H1 (cell line): ENCODE results near the gene KRTAP5-1. TPM values are rescaled to one million over a fixed set of nuclear protein-coding genes. Genes with fewer than 3 reads are reported as not detected.

Experiments
- CTCF ChIA-PET: fragments of 300-600 bp; sonication (Branson Sonifier 250); formaldehyde crosslinking; loops from one replicate; lab custom pipeline; 2021; ENCODE audit not compliant: partially characterized antibody; lab: Charles Lee
- POLR2A ChIA-PET: fragments of 300-600 bp; sonication (Branson Sonifier 250); formaldehyde crosslinking; loops from one replicate; lab custom pipeline; 2021; ENCODE audit warnings: inconsistent platforms; ENCODE audit not compliant: partially characterized antibody; lab: Charles Lee
- DNase-seq, 2 experiments: peaks; one replicate each; pipeline versions ENCODE4 v3.0.0 to v3.0.0-alpha.2; 2010 to 2022; ENCODE audit warnings: low spot score in 2 of 2, low read depth in 1 of 2, mixed read lengths in 1 of 2
- FAIRE-seq: peaks from 2 replicates; lab custom pipeline; 2011; peaks lifted over from hg19 to GRCh38; lab: Jason Lieb, UNC
- H2AFZ ChIP-seq: 2 replicates; pipeline ENCODE4 v1.8.1; 2012; ENCODE audit warnings: low read length, inconsistent platforms
- H2AK5ac ChIP-seq: 2 replicates; pipeline ENCODE4 v1.6.1; 2013; ENCODE audit warnings: low read depth, low read length
- H2BK120ac ChIP-seq: replicated peaks from 2 replicates; pipeline ENCODE3; 2013; ENCODE audit warnings: low read depth, low read length, inconsistent platforms
- H2BK12ac ChIP-seq: 2 replicates; pipeline ENCODE4 v1.6.1; 2013; ENCODE audit warnings: low read depth, low read length
- H2BK15ac ChIP-seq: 2 replicates; pipeline ENCODE4 v1.6.1; 2013; ENCODE audit warnings: low read length
- H2BK20ac ChIP-seq: 2 replicates; pipeline ENCODE4 v1.6.1; 2013; ENCODE audit warnings: low read length
- H2BK5ac ChIP-seq: 2 replicates; pipeline ENCODE4 v1.6.1; 2013; ENCODE audit warnings: low read depth, low read length
- H3K14ac ChIP-seq: 2 replicates; pipeline ENCODE4 v1.6.1; 2013; ENCODE audit warnings: inconsistent platforms; ENCODE audit not compliant: insufficient read length
- H3K18ac ChIP-seq: 2 replicates; pipeline ENCODE4 v1.6.1; 2013; ENCODE audit warnings: low read length; ENCODE audit errors: extremely low read depth
- H3K23ac ChIP-seq: 2 replicates; pipeline ENCODE4 v1.6.1; 2013; ENCODE audit warnings: inconsistent platforms; ENCODE audit not compliant: insufficient read length
- H3K23me2 ChIP-seq: 2 replicates; pipeline ENCODE4 v1.6.1; 2013; ENCODE audit warnings: low read depth, low read length
- H3K27ac ChIP-seq: 2 replicates; pipeline ENCODE4 v1.6.1; 2011; ENCODE audit warnings: low read depth, low read length, inconsistent platforms
- H3K27me3 ChIP-seq, 4 experiments: replicated peaks in 1 of 4; 1 replicate in 1 of 4; 2 replicates in 3 of 4; pipeline versions ENCODE4 v1.6.1 to v1.8.1; 2011 to 2013; ENCODE audit warnings: low read length in 3 of 4, mild to moderate bottlenecking in 3 of 4, inconsistent platforms in 2 of 4, mixed read lengths in 2 of 4, moderate library complexity in 1 of 4; ENCODE audit not compliant: control insufficient read depth in 3 of 4, insufficient read depth in 3 of 4; ENCODE audit errors: extremely low read depth in 1 of 4
- H3K36me3 ChIP-seq, 4 experiments: 2 replicates each; pipeline versions ENCODE4 v1.6.1 to v1.8.1; 2011 to 2013; ENCODE audit warnings: mild to moderate bottlenecking in 4 of 4, low read length in 3 of 4, moderate library complexity in 2 of 4, control low read depth in 1 of 4, inconsistent platforms in 1 of 4; ENCODE audit not compliant: insufficient read depth in 4 of 4, control insufficient read depth in 2 of 4
- H3K4ac ChIP-seq: replicated peaks from 2 replicates; pipeline ENCODE3; 2013; ENCODE audit warnings: low read length, low read depth, mixed read lengths, inconsistent platforms; ENCODE audit not compliant: insufficient read length
- H3K4me1 ChIP-seq, 4 experiments: replicated peaks in 1 of 4; 1 replicate in 1 of 4; 2 replicates in 3 of 4; pipeline versions ENCODE4 v1.6.1 to v1.8.1; 2011 to 2013; ENCODE audit warnings: low read length in 3 of 4, inconsistent platforms in 2 of 4, mixed read lengths in 1 of 4; ENCODE audit not compliant: insufficient read depth in 4 of 4, control insufficient read depth in 3 of 4
- H3K4me2 ChIP-seq, 2 experiments: 2 replicates each; pipeline versions ENCODE4 v1.6.1 to v1.8.1; 2011 to 2013; ENCODE audit warnings: low read depth in 2 of 2, low read length in 2 of 2, control low read depth in 1 of 2, inconsistent platforms in 1 of 2, mild to moderate bottlenecking in 1 of 2; ENCODE audit not compliant: insufficient read depth in 1 of 2
- H3K4me3 ChIP-seq, 4 experiments: fragments of 200-600, 300-600 bp in 1 of 4; sonication (generic), shearing (Covaris generic), sonication (Bioruptor Twin) in 1 of 4; 2 replicates each; pipeline versions ENCODE4 v1.5.1 to v1.8.1; 2011 to 2016; ENCODE audit warnings: low read length in 4 of 4, low read depth in 3 of 4, control low read depth in 2 of 4, inconsistent platforms in 2 of 4, mild to moderate bottlenecking in 2 of 4, mixed read lengths in 1 of 4, moderate library complexity in 1 of 4; ENCODE audit not compliant: insufficient read depth in 2 of 4; ENCODE audit errors: extremely low read depth in 1 of 4
- H3K56ac ChIP-seq: replicated peaks from 2 replicates; pipeline ENCODE3; 2013; ENCODE audit warnings: low read depth, mild to moderate bottlenecking, mixed read lengths, low read length, inconsistent platforms; ENCODE audit not compliant: insufficient read length
- H3K79me1 ChIP-seq: 2 replicates; pipeline ENCODE4 v1.6.1; 2013; ENCODE audit warnings: low read depth, low read length, control low read depth
- H3K79me2 ChIP-seq, 2 experiments: 2 replicates each; pipeline versions ENCODE4 v1.6.1 to v1.8.1; 2012 to 2013; ENCODE audit warnings: low read length in 2 of 2, mild to moderate bottlenecking in 2 of 2, inconsistent platforms in 1 of 2; ENCODE audit not compliant: insufficient read depth in 2 of 2, control insufficient read depth in 1 of 2
- H3K9ac ChIP-seq, 4 experiments: replicated peaks in 1 of 4; 1 replicate in 1 of 4; 2 replicates in 3 of 4; pipeline versions ENCODE4 v1.6.1 to v1.8.1; 2011 to 2013; ENCODE audit warnings: low read depth in 3 of 4, low read length in 3 of 4, control low read depth in 2 of 4, mild to moderate bottlenecking in 2 of 4, moderate library complexity in 2 of 4, inconsistent platforms in 1 of 4; ENCODE audit errors: extremely low read depth in 1 of 4
- H3K9me3 ChIP-seq, 2 experiments: 2 replicates each; pipeline versions ENCODE4 v1.6.1 to v1.8.1; 2012 to 2013; ENCODE audit warnings: mild to moderate bottlenecking in 2 of 2, moderate library complexity in 2 of 2, control low read depth in 1 of 2, inconsistent platforms in 1 of 2, low read depth in 1 of 2, low read length in 1 of 2, mixed read lengths in 1 of 2; ENCODE audit not compliant: insufficient read depth in 2 of 2
- H4K20me1 ChIP-seq, 2 experiments: replicated peaks in 1 of 2; 2 replicates each; pipeline versions ENCODE3 to v1.8.1; 2011 to 2013; ENCODE audit warnings: inconsistent platforms in 2 of 2, low read length in 2 of 2, mild to moderate bottlenecking in 1 of 2; ENCODE audit not compliant: insufficient read depth in 2 of 2, control insufficient read depth in 1 of 2
- H4K5ac ChIP-seq: 2 replicates; pipeline ENCODE4 v1.6.1; 2013; ENCODE audit warnings: low read length, low read depth, mixed read lengths, inconsistent platforms; ENCODE audit not compliant: insufficient read length
- H4K8ac ChIP-seq: 2 replicates; pipeline ENCODE4 v1.8.0; 2013; ENCODE audit warnings: mild to moderate bottlenecking, moderate library complexity, low read length, inconsistent platforms; ENCODE audit not compliant: insufficient read depth; ENCODE audit errors: extremely low read depth
- H4K91ac ChIP-seq: replicated peaks from 2 replicates; pipeline ENCODE3; 2013; ENCODE audit warnings: low read length, mixed read lengths, inconsistent platforms; ENCODE audit not compliant: insufficient read length
- ASH2L ChIP-seq: fragments of 200-600, 300-600 bp; sonication (generic); IDR thresholded peaks from one replicate; pipeline ENCODE4 v1.7.1; 2017; ENCODE audit warnings: low read length
- EGR1 ChIP-seq: IDR thresholded peaks from 2 replicates; pipeline ENCODE4 v1.6.1; 2011; ENCODE audit warnings: low read depth, low read length, borderline replicate concordance
- EP300 ChIP-seq, 2 experiments: IDR thresholded peaks; 1 replicate in 1 of 2; 2 replicates in 1 of 2; pipeline ENCODE4 v1.6.1; 2011 to 2012; ENCODE audit warnings: low read depth in 2 of 2, low read length in 2 of 2, mild to moderate bottlenecking in 2 of 2, borderline replicate concordance in 1 of 2, inconsistent platforms in 1 of 2, moderate library complexity in 1 of 2
- MAFK ChIP-seq: IDR thresholded peaks from 2 replicates; pipeline ENCODE4 v1.6.1; 2012; ENCODE audit warnings: low read depth, mild to moderate bottlenecking, improper control_type of control experiment, low read length
- RFX5 ChIP-seq: IDR thresholded peaks from 2 replicates; pipeline ENCODE4 v1.6.1; 2011; ENCODE audit warnings: low read depth, low read length, improper control_type of control experiment, borderline replicate concordance
- SP4 ChIP-seq: IDR thresholded peaks from 2 replicates; pipeline ENCODE4 v1.6.1; 2012; ENCODE audit warnings: low read length, inconsistent platforms
- SUZ12 ChIP-seq: fragments of 200-600 bp; sonication (generic); IDR thresholded peaks from 2 replicates; pipeline ENCODE4 v1.6.1; 2012; ENCODE audit warnings: mild to moderate bottlenecking, inconsistent platforms, low read length, moderate library complexity, mixed read lengths
- TAF7 ChIP-seq: optimal IDR thresholded peaks from 2 replicates; pipeline ENCODE3; 2011; ENCODE audit warnings: low read depth, mild to moderate bottlenecking, inconsistent platforms, low read length, moderate library complexity, borderline replicate concordance
- WGBS, 2 experiments: shearing (Covaris generic) in 1 of 2; methylation state at CpG; one replicate each; pipeline versions ENCODE4 v1.1.6 to v1.1.7; 2013 to 2015; ENCODE audit warnings: low lambda C conversion rate in 2 of 2, mixed read lengths in 2 of 2, inconsistent platforms in 1 of 2, low coverage in 1 of 2, missing lambda C conversion rate in 1 of 2; ENCODE audit not compliant: insufficient replicate concordance in 2 of 2, insufficient coverage in 1 of 2, insufficient read length in 1 of 2; ENCODE audit errors: extremely low coverage in 1 of 2, missing lambda C conversion rate in 1 of 2; 5-methylcytosine and 5-hydroxymethylcytosine counted together
- polyA plus RNA-seq, 7 experiments: library from polyadenylated mRNA; depleted of rRNA in 3 of 7; stranded (reverse) in 5 of 7; unstranded in 2 of 7; fragments of >200 nt in 5 of 7; fragments of 200-250 nt in 2 of 7; gene quantifications; 1 replicate in 5 of 7; 2 replicates in 1 of 7; 4 replicates in 1 of 7; pipeline versions ENCODE4 v1.2.1 to v1.2.3, GENCODE V29; 2011 to 2013; ENCODE audit warnings: missing spikeins in 2 of 7, mixed read lengths in 2 of 7
- total RNA-seq: library from RNA; stranded (reverse); fragmentation: NEBNext Ultra II Directional; extraction: Animal tissue kit (Norgen Biotek cat#: 25700); gene quantifications from 2 replicates; pipeline ENCODE4 v1.2.1, GENCODE V29; 2021
- TF ChIP-seq, protein P1 (sequence below): IDR thresholded peaks from 2 replicates; pipeline ENCODE4 v1.6.1; 2011; ENCODE audit warnings: low read depth, mild to moderate bottlenecking, low read length; ENCODE audit not compliant: insufficient read depth

The KRTAP5-1 gene
- total and polyA plus RNA-seq, 2 of the 8 experiments (the other 6 are each of a cell fraction or from before 2014, with no cell fraction given) = not detected

DNA sequence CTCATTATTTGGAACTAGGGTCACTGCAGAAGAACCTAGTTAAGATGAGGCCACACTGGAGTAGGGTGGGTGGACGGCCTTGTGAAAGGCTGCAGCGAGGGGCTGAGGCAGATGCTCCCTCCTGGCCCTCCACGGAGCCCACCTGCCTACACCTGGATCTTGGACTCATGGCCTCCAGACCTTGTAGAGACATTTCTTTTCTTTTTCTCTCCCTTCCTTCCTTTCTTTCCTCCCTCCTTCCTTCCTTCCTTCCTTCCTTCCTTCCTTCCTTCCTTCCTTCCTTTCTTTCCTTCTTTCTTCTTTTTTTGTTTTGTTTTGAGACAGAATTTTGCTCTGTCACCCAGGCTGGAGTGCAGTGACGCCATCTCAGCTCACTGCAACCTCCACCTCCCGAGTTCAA, 39.7 kb downstream of the KRTAP5-1 start:
- no peak overlapping the region for H3K18ac ChIP-seq
- peak overlapping the region; percentile 68; the same call in 1 of the 2 replicates for H2BK12ac ChIP-seq
- H3K4ac ChIP-seq = no peak overlapping the region
- no peak overlapping the region for H4K5ac ChIP-seq
- ChIA-PET CTCF (interaction anchor here (0.6 to 7.2 kb wide), 7 partner anchors 12 to 611 kb away, joined by 3 to 144 read pairs (median 30); no protein-coding TSS in a partner anchor), POLR2A (interaction anchor here (5.1 to 5.4 kb wide), 2 partner anchors 13 to 29 kb away, joined by 34 to 60 read pairs; no protein-coding TSS in a partner anchor)
- peaks cover 3 to 30% (median 13%) of the 10 kb centered on the region in 4 experiments for H3K4me1 ChIP-seq
- H2BK5ac ChIP-seq = no peak overlapping the region
- no peak overlapping the region for H4K91ac ChIP-seq
- no peak overlapping the region for H3K23ac ChIP-seq
- H3K79me2 ChIP-seq = no peaks in the 10 kb centered on the region
- H2BK20ac ChIP-seq = 0 out of 2 replicates have a peak overlapping the region, but pooled peaks have one; percentile 32
- 0 out of 2 replicates have a peak overlapping the region, but pooled peaks have one; percentile 53 for H2AK5ac ChIP-seq
- no peak overlapping the region for H4K8ac ChIP-seq
- H2BK15ac ChIP-seq = peak overlapping the region; percentile 46; the same call in 1 of the 2 replicates
- peak overlapping the region in 1 of 2 experiments; percentile 68; a peak in 1 of 4 replicates for H3K4me2 ChIP-seq
- H3K27me3 ChIP-seq = peaks cover 15 to 58% (median 45%) of the 10 kb centered on the region in 4 experiments
- H3K27ac ChIP-seq = no peak overlapping the region
- H3K79me1 ChIP-seq = no peaks in the 10 kb centered on the region
- no peak overlapping the region for H3K14ac ChIP-seq
- FAIRE-seq (no peak), DNase-seq (no peak)
- TF ChIP-seq, protein P1, sequence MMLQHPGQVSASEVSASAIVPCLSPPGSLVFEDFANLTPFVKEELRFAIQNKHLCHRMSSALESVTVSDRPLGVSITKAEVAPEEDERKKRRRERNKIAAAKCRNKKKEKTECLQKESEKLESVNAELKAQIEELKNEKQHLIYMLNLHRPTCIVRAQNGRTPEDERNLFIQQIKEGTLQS = no peak
- TF ChIP-seq EGR1 (no peak), SUZ12 (no peak), RFX5 (no peak), ASH2L (no peak), SP4 (no peak), MAFK (no peak), TAF7 (no peak), EP300 (IDR thresholded peaks at IDR 0.05; ENCODE audit: borderline replicate concordance in 1 of 2, low read depth in 2 of 2, low read length in 2 of 2) (no peak)
- H2BK120ac ChIP-seq = no peak overlapping the region
- no peaks in the 10 kb centered on the region for H3K9me3 ChIP-seq
- H2AFZ ChIP-seq = no peak overlapping the region
- no peak overlapping the region for H3K9ac ChIP-seq
- WGBS, 2 experiments = 81% methylated on average over 5 of the region's 5 CpGs; no CpG with 5 or more reads in 1 of the 2 experiments
- no peaks in the 10 kb centered on the region for H3K36me3 ChIP-seq
- no peaks in the 10 kb centered on the region for H4K20me1 ChIP-seq
- H3K4me3 ChIP-seq = no peak overlapping the region
- peaks cover 18% of the 10 kb centered on the region; the same call in 1 of the 2 replicates for H3K23me2 ChIP-seq
- no peak overlapping the region for H3K56ac ChIP-seq
